ENCODE results near the gene CCDC60. TPM values are rescaled to one million over a fixed set of nuclear protein-coding genes. Genes with fewer than 3 reads are reported as not detected.
A peak's percentile ranks its signal among the peaks of the same experiment; 100 is the strongest.

CCDC60 gene
- total RNA-seq, 1 donor from 2014 or later, result not detected

GRCh38 chr12:119373001-119373400 is 38.5 kb downstream of the CCDC60 start:
- ATAC-seq (ENCODE audit: low read depth), result no peak
- H3K4me3 Mint-ChIP-seq, result no peak overlapping the region
- no peaks in the 10 kb centered on the region for H3K9me3 Mint-ChIP-seq
- CTCF ChIA-PET, result no interaction called here
- peaks cover 10% of the 10 kb centered on the region for H3K4me1 Mint-ChIP-seq
- H3K27ac Mint-ChIP-seq, result no peak overlapping the region
- H3K36me3 Mint-ChIP-seq (ENCODE audit: low read depth), result no peaks in the 10 kb centered on the region
- POLR2A ChIA-PET, result no interaction called here
- no peaks in the 10 kb centered on the region for H3K27me3 Mint-ChIP-seq
- no peak for DNase-seq
- TF ChIP-seq CTCF (IDR thresholded peaks at IDR 0.05), result no peak
- intact Hi-C loops (cut with micrococcal nuclease), result no loop called here

GRCh38 chr12:119373666-119374065 is 39.1 kb downstream of the CCDC60 start:
- ATAC-seq (ENCODE audit: low read depth) (no peak), DNase-seq (no peak)
- no peak for TF ChIP-seq CTCF (IDR thresholded peaks at IDR 0.05)
- intact Hi-C loops (cut with micrococcal nuclease), result no loop called here
- H3K36me3 Mint-ChIP-seq (ENCODE audit: low read depth), result no peaks in the 10 kb centered on the region
- ChIA-PET CTCF (no interaction called here), POLR2A (no interaction called here)
- H3K9me3 Mint-ChIP-seq, result no peaks in the 10 kb centered on the region
- no peak overlapping the region for H3K27ac Mint-ChIP-seq
- H3K27me3 Mint-ChIP-seq, result no peaks in the 10 kb centered on the region
- H3K4me1 Mint-ChIP-seq, result peaks cover 10% of the 10 kb centered on the region
- H3K4me3 Mint-ChIP-seq, result no peak overlapping the region

DNA sequence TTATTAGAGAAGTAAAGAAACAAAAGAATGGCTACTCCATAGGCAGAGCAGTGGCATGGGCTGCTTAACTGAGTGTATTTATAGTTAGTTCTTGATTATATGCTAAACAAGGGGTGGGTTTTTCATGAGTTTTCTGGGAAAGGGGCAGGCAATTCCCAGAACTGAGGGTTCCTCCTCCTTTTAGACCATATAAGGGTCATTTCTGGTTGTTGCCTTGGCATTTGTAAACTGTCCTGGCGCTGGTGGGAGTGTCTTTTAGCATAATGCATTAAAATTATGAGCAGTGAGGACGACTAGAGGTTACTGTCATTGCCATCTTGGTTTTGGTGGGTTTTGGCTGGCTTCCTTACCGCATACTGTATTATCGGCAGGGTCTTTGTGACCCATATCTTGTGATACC is 40.1 kb downstream of the CCDC60 start:
- Mint-ChIP-seq H3K9me3 (no peaks in the 10 kb centered on the region), H3K4me3 (no peak overlapping the region), H3K27me3 (no peaks in the 10 kb centered on the region), H3K27ac (no peak overlapping the region), H3K4me1 (peaks cover 10% of the 10 kb centered on the region), H3K36me3 (ENCODE audit: low read depth) (no peaks in the 10 kb centered on the region)
- DNase-seq (no peak), ATAC-seq (ENCODE audit: low read depth) (no peak)
- ChIA-PET CTCF (no interaction called here), POLR2A (no interaction called here)
- no peak for TF ChIP-seq CTCF (IDR thresholded peaks at IDR 0.05)
- intact Hi-C loops (cut with micrococcal nuclease), result no loop called here

DNA sequence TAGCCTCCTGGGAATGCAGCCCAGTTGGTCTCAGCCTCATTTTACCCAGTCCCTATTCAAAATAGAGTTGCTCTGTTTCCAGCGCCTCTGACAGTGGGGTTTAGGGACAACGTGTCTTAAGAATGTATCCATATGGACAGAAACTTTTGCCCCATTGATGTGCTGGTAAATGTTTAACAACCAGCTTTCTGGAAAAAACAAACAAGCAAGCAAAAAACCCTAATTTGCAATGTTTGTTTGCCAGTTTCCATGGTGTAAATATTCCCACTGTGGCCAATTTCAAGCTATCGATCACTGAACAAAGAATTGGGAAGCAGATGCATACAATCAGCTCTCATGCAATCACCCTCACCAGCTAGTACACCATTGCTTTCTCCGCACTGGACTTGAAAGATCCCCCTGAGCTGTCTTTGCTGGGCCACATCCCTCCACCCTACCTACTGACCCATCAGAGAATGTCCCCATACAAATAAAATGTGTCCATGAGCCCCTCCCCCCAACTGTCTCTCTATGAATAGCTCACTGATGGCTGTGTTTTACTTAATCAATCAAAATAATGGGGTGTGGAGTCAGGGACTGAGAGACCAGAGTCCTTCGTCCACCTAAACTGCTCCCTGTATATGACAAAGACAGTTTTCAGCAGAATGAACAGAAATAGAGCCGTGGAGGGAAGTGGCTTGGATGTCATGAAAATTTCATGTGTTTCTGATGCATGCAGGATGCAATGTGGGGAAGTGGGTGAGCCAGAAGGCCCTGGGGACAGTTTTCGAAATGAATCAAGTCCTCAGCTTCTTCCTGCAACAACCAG is 40.8 kb downstream of the CCDC60 start:
- no peaks in the 10 kb centered on the region for H3K36me3 Mint-ChIP-seq (ENCODE audit: low read depth)
- no peak for TF ChIP-seq CTCF (IDR thresholded peaks at IDR 0.05)
- ChIA-PET POLR2A (no interaction called here), CTCF (no interaction called here)
- H3K27me3 Mint-ChIP-seq, result no peaks in the 10 kb centered on the region
- intact Hi-C loops (cut with micrococcal nuclease), result no loop called here
- DNase-seq (no peak), ATAC-seq (ENCODE audit: low read depth) (peak; percentile 50)
- no peak overlapping the region for H3K4me3 Mint-ChIP-seq
- H3K9me3 Mint-ChIP-seq, result no peaks in the 10 kb centered on the region
- peaks cover 10% of the 10 kb centered on the region for H3K4me1 Mint-ChIP-seq
- H3K27ac Mint-ChIP-seq, result no peak overlapping the region

- H3K4me3 Mint-ChIP-seq, result no peak overlapping the region
- peaks cover 10% of the 10 kb centered on the region for H3K4me1 Mint-ChIP-seq
- CTCF ChIA-PET, result no interaction called here
- no peaks in the 10 kb centered on the region for H3K27me3 Mint-ChIP-seq
- POLR2A ChIA-PET, result no interaction called here
- H3K27ac Mint-ChIP-seq, result no peak overlapping the region
- TF ChIP-seq CTCF (IDR thresholded peaks at IDR 0.05), result no peak
- H3K36me3 Mint-ChIP-seq (ENCODE audit: low read depth), result no peaks in the 10 kb centered on the region
- no peak for ATAC-seq (ENCODE audit: low read depth)
- intact Hi-C loops (cut with micrococcal nuclease), result no loop called here
- DNase-seq, result no peak
- H3K9me3 Mint-ChIP-seq, result no peaks in the 10 kb centered on the region
Observed at GRCh38 chr12:119375883-119376190, 41.3 kb downstream of the CCDC60 start.

Data from activated B cell treated with CpG ODN at 0.5 μM for 24 hours (primary cell).